IMR-90 (cell line): ENCODE data around the gene VSX2. TPM values are rescaled to one million over a fixed set of nuclear protein-coding genes. Genes with fewer than 3 reads are reported as not detected.

ENCODE experiments used
- ATAC-seq: fragments of 200-7000 bp; cut with Tn5 transposase; 2 replicates; pipeline ENCODE4 v1.9.1; 2020; ENCODE audit warnings: low read depth, mild to moderate bottlenecking, moderate library complexity
- BruUV-seq: library from RNA; stranded (reverse); fragments of 400-500 nt; replicated peaks from 2 replicates; lab custom pipeline; 2021; lab: Mats Ljungman, UMichigan
- CTCF ChIA-PET: fragments of 300-600 bp; formaldehyde crosslinking; extraction: SDS; loops from one replicate; lab custom pipeline; 2021; ENCODE audit warnings: antibody characterized with exemption; lab: Yijun Ruan, JAX
- POLR2A ChIA-PET: fragments of 300-600 bp; sonication (Branson Sonifier 250); formaldehyde crosslinking; loops from one replicate; lab custom pipeline; 2022; ENCODE audit warnings: antibody characterized with exemption; ENCODE audit not compliant: unreplicated experiment; lab: Charles Lee
- DNase-seq: peaks from one replicate; pipeline ENCODE4 v3.0.0; 2013
- H2AFZ ChIP-seq: replicated peaks from 2 replicates; pipeline ENCODE3; 2013; ENCODE audit warnings: low read length, mild to moderate bottlenecking; ENCODE audit not compliant: poor library complexity
- H2AK5ac ChIP-seq: 2 replicates; pipeline ENCODE4 v1.6.1; 2013; ENCODE audit warnings: low read depth, low read length, inconsistent platforms
- H2AK9ac ChIP-seq: replicated peaks from 2 replicates; pipeline ENCODE3; 2013; ENCODE audit warnings: mild to moderate bottlenecking, low read depth, low read length, moderate library complexity; ENCODE audit not compliant: poor library complexity
- H2BK120ac ChIP-seq: 2 replicates; pipeline ENCODE4 v1.6.1; 2013; ENCODE audit warnings: low read depth, low read length, inconsistent platforms
- H2BK15ac ChIP-seq: 3 replicates; pipeline ENCODE4 v1.6.1; 2013; ENCODE audit warnings: low read depth, low read length, inconsistent platforms
- H2BK20ac ChIP-seq: 2 replicates; pipeline ENCODE4 v1.6.1; 2013; ENCODE audit warnings: low read depth, mild to moderate bottlenecking, inconsistent platforms, low read length, moderate library complexity
- H2BK5ac ChIP-seq: 2 replicates; pipeline ENCODE4 v1.6.1; 2013; ENCODE audit warnings: mild to moderate bottlenecking, low read depth, low read length, inconsistent platforms; ENCODE audit not compliant: poor library complexity, severe bottlenecking
- H3K14ac ChIP-seq: replicated peaks from 2 replicates; pipeline ENCODE4 v1.6.1; 2013; ENCODE audit warnings: low read depth, low read length, inconsistent platforms
- H3K18ac ChIP-seq: 2 replicates; pipeline ENCODE4 v1.6.1; 2013; ENCODE audit warnings: low read depth, low read length, control low read depth
- H3K23ac ChIP-seq: 2 replicates; pipeline ENCODE4 v1.6.1; 2013; ENCODE audit warnings: low read depth, low read length, inconsistent platforms
- H3K27ac ChIP-seq: 2 replicates; pipeline ENCODE4 v1.5.1; 2013; ENCODE audit warnings: mild to moderate bottlenecking, control low read depth, low read length; ENCODE audit not compliant: insufficient read depth
- H3K27me3 ChIP-seq: 2 replicates; pipeline ENCODE4 v1.6.1; 2013; ENCODE audit warnings: low read length; ENCODE audit not compliant: control insufficient read depth, insufficient read depth
- H3K36me3 ChIP-seq: 2 replicates; pipeline ENCODE4 v1.6.1; 2013; ENCODE audit warnings: low read length, mixed read lengths; ENCODE audit not compliant: control insufficient read depth, insufficient read depth
- H3K4ac ChIP-seq: 2 replicates; pipeline ENCODE4 v1.6.1; 2013; ENCODE audit warnings: low read depth, low read length, inconsistent platforms
- H3K4me1 ChIP-seq: 2 replicates; pipeline ENCODE4 v1.6.1; 2013; ENCODE audit warnings: low read length, mixed read lengths; ENCODE audit not compliant: control insufficient read depth, insufficient read depth
- H3K4me2 ChIP-seq: 2 replicates; pipeline ENCODE4 v1.6.1; 2013; ENCODE audit warnings: low read depth, mild to moderate bottlenecking, control low read depth, low read length, moderate library complexity
- H3K4me3 ChIP-seq: 2 replicates; pipeline ENCODE4 v1.5.1; 2013; ENCODE audit warnings: low read depth, mild to moderate bottlenecking, control low read depth, low read length, moderate library complexity; ENCODE audit not compliant: insufficient read depth
- H3K56ac ChIP-seq: 2 replicates; pipeline ENCODE4 v1.6.1; 2013; ENCODE audit warnings: low read length, inconsistent platforms; ENCODE audit not compliant: insufficient read depth; ENCODE audit errors: extremely low read depth
- H3K79me1 ChIP-seq, 2 experiments: 2 replicates each; pipeline ENCODE4 v1.6.1; 2013; ENCODE audit warnings: low read length in 2 of 2, inconsistent platforms in 1 of 2, low read depth in 1 of 2
- H3K9ac ChIP-seq: 2 replicates; pipeline ENCODE4 v1.6.1; 2013; ENCODE audit warnings: low read depth, low read length, control low read depth
- H3K9me1 ChIP-seq: 2 replicates; pipeline ENCODE4 v1.6.1; 2013; ENCODE audit warnings: low read length, inconsistent platforms; ENCODE audit not compliant: insufficient read depth
- H3K9me3 ChIP-seq: 2 replicates; pipeline ENCODE4 v1.6.1; 2013; ENCODE audit warnings: low read length; ENCODE audit not compliant: control insufficient read depth, insufficient read depth
- H4K20me1 ChIP-seq: 2 replicates; pipeline ENCODE4 v1.6.1; 2013; ENCODE audit warnings: low read length, inconsistent platforms; ENCODE audit not compliant: insufficient read depth
- H4K5ac ChIP-seq: 2 replicates; pipeline ENCODE4 v1.6.1; 2013; ENCODE audit warnings: mild to moderate bottlenecking, low read depth, low read length, control low read depth
- H4K8ac ChIP-seq, 2 experiments: 2 replicates each; pipeline ENCODE4 v1.6.1; 2013; ENCODE audit warnings: low read depth in 2 of 2, low read length in 2 of 2, control low read depth in 1 of 2, inconsistent platforms in 1 of 2
- H4K91ac ChIP-seq: 2 replicates; pipeline ENCODE4 v1.6.1; 2013; ENCODE audit warnings: low read depth, low read length, inconsistent platforms; ENCODE audit not compliant: insufficient read depth
- BHLHE40 ChIP-seq: fragments of 150-350 bp; IDR thresholded peaks from 2 replicates; pipeline ENCODE4 v1.6.1; 2016; ENCODE audit warnings: mild to moderate bottlenecking, low read depth, low read length
- CEBPB ChIP-seq: IDR thresholded peaks from 2 replicates; pipeline ENCODE4 v1.6.1; 2012; ENCODE audit warnings: low read depth, low read length, improper control_type of control experiment
- CHD1 ChIP-seq: IDR thresholded peaks from 2 replicates; pipeline ENCODE4 v1.6.1; 2012; ENCODE audit warnings: low read depth, low read length, improper control_type of control experiment
- FOS ChIP-seq: fragments of 150-350 bp; IDR thresholded peaks from 2 replicates; pipeline ENCODE4 v1.6.1; 2016; ENCODE audit warnings: low read depth, low read length
- MAFK ChIP-seq: IDR thresholded peaks from 2 replicates; pipeline ENCODE4 v1.6.1; 2012; ENCODE audit warnings: low read depth, low read length, improper control_type of control experiment
- MAZ ChIP-seq: IDR thresholded peaks from 2 replicates; pipeline ENCODE4 v1.6.1; 2012; ENCODE audit warnings: low read depth, mild to moderate bottlenecking, low read length, improper control_type of control experiment, moderate library complexity, borderline replicate concordance
- MXI1 ChIP-seq: IDR thresholded peaks from 2 replicates; pipeline ENCODE4 v1.6.1; 2012; ENCODE audit warnings: low read depth, mild to moderate bottlenecking, low read length, moderate library complexity, borderline replicate concordance
- NFE2L2 ChIP-seq: fragments of 150-350 bp; IDR thresholded peaks from 2 replicates; pipeline ENCODE4 v1.6.1; 2016; ENCODE audit warnings: low read depth, mild to moderate bottlenecking, low read length
- POLR2A ChIP-seq: IDR thresholded peaks from 2 replicates; pipeline ENCODE4 v1.6.1; 2012; ENCODE audit warnings: mild to moderate bottlenecking, low read depth, low read length
- RCOR1 ChIP-seq: IDR thresholded peaks from 2 replicates; pipeline ENCODE4 v1.6.1; 2012; ENCODE audit warnings: mild to moderate bottlenecking, low read length, improper control_type of control experiment; ENCODE audit not compliant: insufficient replicate concordance
- RFX5 ChIP-seq: IDR thresholded peaks from 2 replicates; pipeline ENCODE4 v1.8.0; 2012; ENCODE audit warnings: low read depth, mild to moderate bottlenecking, low read length, moderate library complexity
- SMC3 ChIP-seq: fragments of 150-350 bp; IDR thresholded peaks from 2 replicates; pipeline ENCODE4 v1.6.1; 2016; ENCODE audit warnings: low read depth, mild to moderate bottlenecking, antibody characterized with exemption, low read length, moderate library complexity
- WGBS, 2 experiments: methylation state at CpG; one replicate each; pipeline versions ENCODE4 v1.1.5 to v1.1.7; 2013; ENCODE audit warnings: missing lambda C conversion rate in 2 of 2; ENCODE audit not compliant: insufficient read length in 1 of 2; ENCODE audit errors: extremely low coverage in 2 of 2; 5-methylcytosine and 5-hydroxymethylcytosine counted together
- dilution Hi-C: fragments of 300-500 bp; cut with HindIII; formaldehyde crosslinking; loops from one replicate; pipeline ENCODE4 v1.14.3; 2018; ENCODE audit warnings: low sequenced_read_pairs; ENCODE audit not compliant: unreplicated experiment
- in situ Hi-C: fragments of 300-500 bp; cut with MboI; formaldehyde crosslinking; loops from 3 replicates; pipeline ENCODE4 v1.14.3; 2019; ENCODE audit warnings: low sequenced_read_pairs, inconsistent platforms, mixed read lengths
- intact Hi-C: fragments of 100-400 bp; cut with micrococcal nuclease; formaldehyde crosslinking; loops from 2 replicates; pipeline ENCODE4 v1.10.0; 2022
- polyA plus RNA-seq, 3 experiments: library from polyadenylated mRNA; depleted of rRNA; stranded (reverse); fragments of >200 nt; gene quantifications; 2 replicates each; pipeline ENCODE4 v1.2.3, GENCODE V29; 2012; ENCODE audit warnings: low replicate concordance in 1 of 3
- total RNA-seq: library from RNA; depleted of rRNA; stranded (reverse); fragments of >200 nt; gene quantifications from 2 replicates; pipeline ENCODE4 v1.2.3, GENCODE V29; 2012
- TF ChIP-seq, protein P1 (sequence below): fragments of 150-350 bp; IDR thresholded peaks from 2 replicates; pipeline ENCODE4 v1.6.1; 2016; ENCODE audit warnings: low read depth, mild to moderate bottlenecking, low read length, moderate library complexity, borderline replicate concordance
- TF ChIP-seq, protein P2 (sequence below): conservative IDR thresholded peaks from 2 replicates; pipeline ENCODE4 v1.5.1; 2012; ENCODE audit warnings: mild to moderate bottlenecking, low read depth, low read length, improper control_type of control experiment
- TF ChIP-seq, protein P3 (sequence below): fragments of 150-350 bp; IDR thresholded peaks from 2 replicates; pipeline ENCODE4 v1.6.1; 2017; ENCODE audit warnings: mild to moderate bottlenecking, antibody characterized with exemption, low read length, low read depth

VSX2 gene
- total and polyA plus RNA-seq, 2 of the 4 experiments (the other 2 are of a cell fraction): not detected

DNA sequence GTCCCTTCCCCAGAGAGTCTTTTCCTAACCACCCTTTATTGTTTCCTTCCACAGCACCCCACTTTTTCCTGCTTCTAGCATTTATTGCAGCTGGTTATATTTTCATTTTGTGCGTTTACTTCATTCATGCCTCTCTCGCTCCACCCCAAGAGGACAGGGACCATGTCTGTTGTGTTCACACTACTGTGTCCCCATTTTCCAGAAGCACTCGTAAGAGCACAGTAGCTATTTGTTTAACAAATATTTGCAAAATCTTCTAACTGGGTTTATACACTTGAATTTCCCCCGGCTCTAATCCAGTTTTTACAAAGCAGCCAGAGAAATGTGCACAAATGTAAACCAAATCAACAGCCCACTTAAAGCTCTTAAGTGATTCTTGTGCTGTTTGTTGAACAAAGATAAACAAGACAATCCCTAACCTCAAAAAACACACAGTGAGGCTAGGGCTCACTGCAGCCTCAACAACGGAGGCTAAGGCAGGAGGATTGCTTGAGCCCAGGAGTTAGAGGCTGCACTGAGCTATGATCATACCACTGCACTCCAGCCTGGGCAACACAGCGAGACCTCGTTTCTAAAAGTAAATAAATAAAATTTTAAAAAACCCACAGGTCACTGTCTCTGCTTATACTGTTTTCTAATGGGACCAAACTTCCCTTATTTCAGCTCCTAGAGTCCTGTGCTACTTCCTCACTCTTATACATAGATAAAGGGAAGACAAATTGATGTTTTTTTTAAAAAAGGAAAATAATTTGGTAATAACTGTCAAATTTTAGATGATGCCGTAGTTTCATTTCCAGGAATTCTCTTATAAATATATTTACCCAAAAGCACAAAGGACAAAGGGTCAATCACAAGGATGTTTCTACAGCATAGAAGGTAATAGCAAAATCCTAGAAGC, 70.1 kb downstream of the VSX2 start:
- ChIA-PET POLR2A (no interaction called here), CTCF (interaction anchor here (0.9 to 1.1 kb wide), 2 partner anchors 11 to 16 kb away, joined by 3 to 5 read pairs; no protein-coding TSS in a partner anchor)
- dilution Hi-C loops (no loop called here), in situ Hi-C loops (no loop called here), intact Hi-C loops (no loop called here)
- Histone ChIP-seq H3K9me3 (no peaks in the 10 kb centered on the region), H3K79me1 (no peaks in the 10 kb centered on the region), H2AK5ac (no peak overlapping the region), H3K9me1 (no peaks in the 10 kb centered on the region), H2BK20ac (no peak overlapping the region), H2AK9ac (no peak overlapping the region), H3K9ac (no peak overlapping the region), H2BK15ac (no peak overlapping the region), H3K27ac (no peak overlapping the region), H3K36me3 (no peaks in the 10 kb centered on the region), H3K4me2 (no peak overlapping the region), H3K18ac (no peak overlapping the region), H3K56ac (no peak overlapping the region), H3K14ac (no peak overlapping the region), H4K8ac (no peak overlapping the region), H3K23ac (no peak overlapping the region), H3K4ac (no peak overlapping the region), H4K91ac (no peak overlapping the region), H4K20me1 (no peaks in the 10 kb centered on the region), H3K27me3 (peaks cover 16% of the 10 kb centered on the region), H4K5ac (no peak overlapping the region), H2AFZ (no peak overlapping the region), H3K4me1 (no peaks in the 10 kb centered on the region), H2BK120ac (no peak overlapping the region), H3K4me3 (no peak overlapping the region), H2BK5ac (no peak overlapping the region)
- DNase-seq (no peak), ATAC-seq (no peak)
- no TSS peak for BruUV-seq
- 80% methylated on average over 1 of the region's 8 CpGs; no CpG with 5 or more reads in 1 of the 2 experiments for WGBS, 2 experiments
- TF ChIP-seq SMC3: no peak
- TF ChIP-seq FOS: no peak
- TF ChIP-seq RFX5: no peak
- TF ChIP-seq, protein P1, sequence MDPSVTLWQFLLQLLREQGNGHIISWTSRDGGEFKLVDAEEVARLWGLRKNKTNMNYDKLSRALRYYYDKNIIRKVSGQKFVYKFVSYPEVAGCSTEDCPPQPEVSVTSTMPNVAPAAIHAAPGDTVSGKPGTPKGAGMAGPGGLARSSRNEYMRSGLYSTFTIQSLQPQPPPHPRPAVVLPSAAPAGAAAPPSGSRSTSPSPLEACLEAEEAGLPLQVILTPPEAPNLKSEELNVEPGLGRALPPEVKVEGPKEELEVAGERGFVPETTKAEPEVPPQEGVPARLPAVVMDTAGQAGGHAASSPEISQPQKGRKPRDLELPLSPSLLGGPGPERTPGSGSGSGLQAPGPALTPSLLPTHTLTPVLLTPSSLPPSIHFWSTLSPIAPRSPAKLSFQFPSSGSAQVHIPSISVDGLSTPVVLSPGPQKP: no peak
- no peak for TF ChIP-seq RCOR1
- TF ChIP-seq MAZ: no peak
- no peak for TF ChIP-seq NFE2L2
- TF ChIP-seq, protein P2, sequence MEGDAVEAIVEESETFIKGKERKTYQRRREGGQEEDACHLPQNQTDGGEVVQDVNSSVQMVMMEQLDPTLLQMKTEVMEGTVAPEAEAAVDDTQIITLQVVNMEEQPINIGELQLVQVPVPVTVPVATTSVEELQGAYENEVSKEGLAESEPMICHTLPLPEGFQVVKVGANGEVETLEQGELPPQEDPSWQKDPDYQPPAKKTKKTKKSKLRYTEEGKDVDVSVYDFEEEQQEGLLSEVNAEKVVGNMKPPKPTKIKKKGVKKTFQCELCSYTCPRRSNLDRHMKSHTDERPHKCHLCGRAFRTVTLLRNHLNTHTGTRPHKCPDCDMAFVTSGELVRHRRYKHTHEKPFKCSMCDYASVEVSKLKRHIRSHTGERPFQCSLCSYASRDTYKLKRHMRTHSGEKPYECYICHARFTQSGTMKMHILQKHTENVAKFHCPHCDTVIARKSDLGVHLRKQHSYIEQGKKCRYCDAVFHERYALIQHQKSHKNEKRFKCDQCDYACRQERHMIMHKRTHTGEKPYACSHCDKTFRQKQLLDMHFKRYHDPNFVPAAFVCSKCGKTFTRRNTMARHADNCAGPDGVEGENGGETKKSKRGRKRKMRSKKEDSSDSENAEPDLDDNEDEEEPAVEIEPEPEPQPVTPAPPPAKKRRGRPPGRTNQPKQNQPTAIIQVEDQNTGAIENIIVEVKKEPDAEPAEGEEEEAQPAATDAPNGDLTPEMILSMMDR: no peak
- TF ChIP-seq, protein P3, sequence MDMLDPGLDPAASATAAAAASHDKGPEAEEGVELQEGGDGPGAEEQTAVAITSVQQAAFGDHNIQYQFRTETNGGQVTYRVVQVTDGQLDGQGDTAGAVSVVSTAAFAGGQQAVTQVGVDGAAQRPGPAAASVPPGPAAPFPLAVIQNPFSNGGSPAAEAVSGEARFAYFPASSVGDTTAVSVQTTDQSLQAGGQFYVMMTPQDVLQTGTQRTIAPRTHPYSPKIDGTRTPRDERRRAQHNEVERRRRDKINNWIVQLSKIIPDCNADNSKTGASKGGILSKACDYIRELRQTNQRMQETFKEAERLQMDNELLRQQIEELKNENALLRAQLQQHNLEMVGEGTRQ: no peak
- TF ChIP-seq CHD1: no peak
- TF ChIP-seq MXI1: no peak
- no peak for TF ChIP-seq MAFK
- no peak for TF ChIP-seq CEBPB
- no peak for TF ChIP-seq POLR2A
- TF ChIP-seq BHLHE40: no peak
